Fibroblast of pulmonary artery (primary cell): ENCODE results near the gene CBX8.

Experiments used
- DNase-seq: peaks from one replicate; pipeline ENCODE4 v3.0.0-alpha.2; 2010; ENCODE audit warnings: low read depth
- H3K4me3 ChIP-seq: replicated peaks from 2 replicates; pipeline ENCODE4 v1.5.1; 2011; ENCODE audit warnings: low read depth, mild to moderate bottlenecking, control low read depth, low read length, moderate library complexity
- CTCF ChIP-seq: IDR thresholded peaks from 2 replicates; pipeline ENCODE4 v1.5.1; 2011; ENCODE audit warnings: mild to moderate bottlenecking, control low read depth, low read length, inconsistent platforms; ENCODE audit errors: missing control alignments

CBX8 gene

GRCh38 chr17:79792984-79793923, 3.6 kb downstream of the CBX8 start:
- peak overlapping the region; percentile 44 for H3K4me3 ChIP-seq
- TF ChIP-seq CTCF: no peak
- peak; percentile 76 for DNase-seq

GRCh38 chr17:79792341-79792871, 4.5 kb downstream of the CBX8 start:
- no peak for DNase-seq
- no peak overlapping the region for H3K4me3 ChIP-seq
- no peak for TF ChIP-seq CTCF

- DNase-seq: no peak
- H3K4me3 ChIP-seq: no peak overlapping the region
- TF ChIP-seq CTCF: no peak
Measured at GRCh38 chr17:79791735-79792161, 5.1 kb downstream of the CBX8 start.

- no peak overlapping the region for H3K4me3 ChIP-seq
- TF ChIP-seq CTCF: no peak
- DNase-seq: no peak
Measured at GRCh38 chr17:79790805-79791734, 5.8 kb downstream of the CBX8 start.

GRCh38 chr17:79789943-79790804, 6.7 kb downstream of the CBX8 start:
- H3K4me3 ChIP-seq: no peak overlapping the region
- peak; percentile 5 for TF ChIP-seq CTCF
- DNase-seq: no peak
